PC-9 (cell line): ENCODE data around the gene MED6. TPM values are rescaled to one million over a fixed set of nuclear protein-coding genes. Genes with fewer than 3 reads are reported as not detected.

Experiments used
- BruUV-seq: library from RNA; stranded (reverse); fragments of 400-500 nt; replicated peaks from 2 replicates; lab custom pipeline; 2021; lab: Mats Ljungman, UMichigan
- CTCF ChIA-PET: fragments of 300-600 bp; sonication (Branson Sonifier 250); formaldehyde crosslinking; loops from one replicate; lab custom pipeline; 2022; ENCODE audit warnings: antibody characterized with exemption; lab: Charles Lee
- POLR2A ChIA-PET: fragments of 300-600 bp; sonication (Branson Sonifier 250); formaldehyde crosslinking; loops from one replicate; lab custom pipeline; 2022; ENCODE audit warnings: antibody characterized with exemption; ENCODE audit not compliant: unreplicated experiment; lab: Charles Lee
- DNase-seq, 2 experiments: peaks; one replicate each; pipeline versions ENCODE4 v3.0.0 to v3.0.0-alpha.2; 2015 to 2022; ENCODE audit warnings: mixed read lengths in 1 of 2
- H2AFZ ChIP-seq: fragments of 200-600 bp; sonication (generic); 2 replicates; pipeline ENCODE4 v1.8.1; 2017; ENCODE audit warnings: antibody characterized with exemption
- H3F3A ChIP-seq: fragments of 200-600 bp; sonication (generic); 2 replicates; pipeline ENCODE4 v1.8.1; 2017; ENCODE audit warnings: antibody characterized with exemption, mild to moderate bottlenecking, low read depth; ENCODE audit not compliant: insufficient read depth
- H3K27ac ChIP-seq: fragments of 200-600 bp; sonication (generic); 2 replicates; pipeline ENCODE4 v1.6.1; 2016; ENCODE audit warnings: mixed run types
- H3K27me3 ChIP-seq: fragments of 200-600 bp; sonication (generic); 2 replicates; pipeline ENCODE4 v1.6.1; 2016; ENCODE audit warnings: low read depth, mixed run types; ENCODE audit not compliant: insufficient read depth
- H3K36me3 ChIP-seq: fragments of 200-600 bp; sonication (generic); 2 replicates; pipeline ENCODE4 v1.6.1; 2016; ENCODE audit warnings: low read depth, mixed run types
- H3K4me1 ChIP-seq: fragments of 200-600 bp; sonication (generic); replicated peaks from 2 replicates; pipeline ENCODE4 v1.6.1; 2016; ENCODE audit warnings: mixed run types; ENCODE audit not compliant: insufficient read depth
- H3K4me2 ChIP-seq: fragments of 200-600 bp; sonication (generic); 2 replicates; pipeline ENCODE4 v1.6.1; 2017; ENCODE audit warnings: mixed run types
- H3K4me3 ChIP-seq: fragments of 200-600 bp; sonication (generic); 2 replicates; pipeline ENCODE4 v1.6.1; 2016; ENCODE audit warnings: mixed run types
- H3K79me2 ChIP-seq: fragments of 200-600 bp; sonication (generic); 2 replicates; pipeline ENCODE4 v1.6.1; 2017; ENCODE audit warnings: low read depth, mixed run types
- H3K9me2 ChIP-seq: fragments of 200-600 bp; sonication (generic); 2 replicates; pipeline ENCODE4 v1.8.1; 2017; ENCODE audit warnings: mild to moderate bottlenecking; ENCODE audit not compliant: insufficient read depth
- H3K9me3 ChIP-seq: fragments of 200-600 bp; sonication (generic); 2 replicates; pipeline ENCODE4 v1.8.1; 2016; ENCODE audit warnings: low read depth; ENCODE audit not compliant: insufficient read depth
- H4K20me1 ChIP-seq: fragments of 200-600 bp; sonication (generic); 2 replicates; pipeline ENCODE4 v1.8.1; 2017; ENCODE audit not compliant: insufficient read depth
- CTCF ChIP-seq: fragments of 200-600 bp; sonication (generic); conservative IDR thresholded peaks from 2 replicates; pipeline ENCODE4 v1.6.1; 2017; ENCODE audit warnings: mixed run types, antibody characterized with exemption, mild to moderate bottlenecking, moderate library complexity
- EZH2 ChIP-seq: fragments of 200-600 bp; sonication (generic); IDR thresholded peaks from 2 replicates; pipeline ENCODE4 v1.8.0; 2017; ENCODE audit warnings: antibody characterized with exemption, low read depth
- intact Hi-C: fragments of 100-400 bp; cut with micrococcal nuclease; formaldehyde crosslinking; loops from one replicate; pipeline ENCODE4 v1.10.0; 2022; ENCODE audit not compliant: unreplicated experiment
- total RNA-seq: library from RNA; stranded (reverse); gene quantifications from 2 replicates; pipeline ENCODE4 v1.2.3, GENCODE V29; 2021

The MED6 gene
- total RNA-seq, 1 experiment from 2014 or later, result 58.2 TPM

GRCh38 chr14:70538087-70538486, 62.4 kb downstream of the MED6 start:
- DNase-seq, result no peak
- Histone ChIP-seq H3K4me2 (no peak overlapping the region), H4K20me1 (no peaks in the 10 kb centered on the region), H3K4me1 (no peaks in the 10 kb centered on the region), H3K27me3 (no peaks in the 10 kb centered on the region), H3K4me3 (no peak overlapping the region), H2AFZ (no peak overlapping the region), H3K9me2 (no peaks in the 10 kb centered on the region; the same call in 1 of the 2 replicates), H3K9me3 (peaks cover 4% of the 10 kb centered on the region; the same call in 1 of the 2 replicates), H3K79me2 (no peaks in the 10 kb centered on the region), H3F3A (no peaks in the 10 kb centered on the region), H3K36me3 (no peaks in the 10 kb centered on the region), H3K27ac (no peak overlapping the region)
- TF ChIP-seq CTCF (no peak), EZH2 (no peak)
- BruUV-seq, result no TSS peak
- intact Hi-C loops, result no loop called here
- POLR2A ChIA-PET, result no interaction called here
- CTCF ChIA-PET, result no interaction called here

DNA sequence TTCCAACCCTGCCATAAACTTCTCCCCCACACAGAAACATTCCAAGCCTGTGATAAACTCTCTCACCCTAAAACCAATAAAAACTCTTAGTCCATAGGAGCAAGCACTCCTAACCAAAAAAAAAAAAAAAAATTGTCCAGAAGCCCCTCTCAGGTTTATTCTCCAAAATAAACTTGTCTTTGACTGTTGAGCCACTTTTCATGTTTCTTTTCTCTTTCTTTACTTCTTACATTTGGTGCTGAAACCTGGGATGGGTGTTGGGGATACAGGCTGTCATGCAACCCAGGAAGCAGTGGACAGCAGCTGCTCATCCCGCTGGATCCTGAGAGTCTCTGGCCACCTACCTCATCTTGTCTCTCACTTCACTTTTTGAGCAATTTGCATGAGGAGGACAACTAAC, 63.6 kb downstream of the MED6 start:
- intact Hi-C loops, result no loop called here

GRCh38 chr14:70534904-70535303, 65.6 kb downstream of the MED6 start, which contains the start of gene ADAM20:
TSS of gene ADAM20 (minus strand) at chr14:70535004. CDS start at chr14:70524757, 10,247 bp downstream.
- H3K9me2 ChIP-seq, result no peaks in the 10 kb centered on the region
- no peaks in the 10 kb centered on the region for H3K4me1 ChIP-seq
- BruUV-seq, result no TSS peak
- TF ChIP-seq EZH2 (no peak), CTCF (no peak)
- no peak for DNase-seq
- no peaks in the 10 kb centered on the region for H3F3A ChIP-seq
- no peaks in the 10 kb centered on the region for H3K27me3 ChIP-seq
- no peaks in the 10 kb centered on the region for H3K79me2 ChIP-seq
- CTCF ChIA-PET, result no interaction called here
- H2AFZ ChIP-seq, result no peak within 1 kb of the TSS
- no peaks in the 10 kb centered on the region for H4K20me1 ChIP-seq
- no peak within 1 kb of the TSS for H3K27ac ChIP-seq
- intact Hi-C loops, result no loop called here
- H3K4me3 ChIP-seq, result no peak within 1 kb of the TSS
- no peaks in the 10 kb centered on the region for H3K36me3 ChIP-seq
- H3K9me3 ChIP-seq, result peaks cover 4% of the 10 kb centered on the region
- no peak within 1 kb of the TSS for H3K4me2 ChIP-seq
- POLR2A ChIA-PET, result interaction anchor here (0.6 kb wide), 1 partner anchor 93 kb away, joined by 3 read pairs; no protein-coding TSS in a partner anchor

More for the DNA sequence above, 63.6 kb downstream of the MED6 start:
- Histone ChIP-seq H3K9me2 (no peaks in the 10 kb centered on the region), H4K20me1 (no peaks in the 10 kb centered on the region), H3K4me2 (no peak overlapping the region), H3K9me3 (peaks cover 4% of the 10 kb centered on the region; the same call in 1 of the 2 replicates), H3K36me3 (no peaks in the 10 kb centered on the region), H3K4me1 (no peaks in the 10 kb centered on the region), H2AFZ (no peak overlapping the region), H3K27me3 (no peaks in the 10 kb centered on the region), H3F3A (no peaks in the 10 kb centered on the region), H3K27ac (no peak overlapping the region), H3K79me2 (no peaks in the 10 kb centered on the region), H3K4me3 (no peak overlapping the region)
- BruUV-seq, result no TSS peak
- no peak for DNase-seq
- ChIA-PET POLR2A (no interaction called here), CTCF (no interaction called here)
- no peak for TF ChIP-seq CTCF
- no peak for TF ChIP-seq EZH2

Other genes with a start within 250 kb of the MED6 start
- 73.9 and 87.0 TPM in 2 replicates for gene COX16, start 241.0 kb downstream of the MED6 start, total RNA-seq
- 21.2 and 30.2 TPM in 2 replicates for gene SYNJ2BP, start 183.6 kb downstream of the MED6 start, total RNA-seq
- gene ADAM21, start 148.5 kb downstream of the MED6 start, total RNA-seq, result 0.15 TPM in 1 of 2 replicates, not detected in the other
- gene ADAM20, start 65.7 kb downstream of the MED6 start, total RNA-seq, result 0.94 and 1.9 TPM in 2 replicates
- gene TTC9, start 41.3 kb upstream of the MED6 start, total RNA-seq, result 9.3 and 9.9 TPM in 2 replicates
- gene MAP3K9, start 208.9 kb upstream of the MED6 start, total RNA-seq, result 21.4 and 25.0 TPM in 2 replicates